GM19467 (cell line): ENCODE measurements around the gene CNPY2.

ENCODE experiments used
- ATAC-seq: cut with Tn5 transposase; IDR thresholded peaks from one replicate; pipeline ENCODE4 v1.9.1; 2021; ENCODE audit warnings: mild to moderate bottlenecking, moderate library complexity; ENCODE audit not compliant: unreplicated experiment

The CNPY2 gene

GRCh38 chr12:56261503-56262232 is 54.1 kb downstream of the CNPY2 start:
- no peak for ATAC-seq

GRCh38 chr12:56260921-56261320 is 54.9 kb downstream of the CNPY2 start:
- ATAC-seq: no peak

DNA sequence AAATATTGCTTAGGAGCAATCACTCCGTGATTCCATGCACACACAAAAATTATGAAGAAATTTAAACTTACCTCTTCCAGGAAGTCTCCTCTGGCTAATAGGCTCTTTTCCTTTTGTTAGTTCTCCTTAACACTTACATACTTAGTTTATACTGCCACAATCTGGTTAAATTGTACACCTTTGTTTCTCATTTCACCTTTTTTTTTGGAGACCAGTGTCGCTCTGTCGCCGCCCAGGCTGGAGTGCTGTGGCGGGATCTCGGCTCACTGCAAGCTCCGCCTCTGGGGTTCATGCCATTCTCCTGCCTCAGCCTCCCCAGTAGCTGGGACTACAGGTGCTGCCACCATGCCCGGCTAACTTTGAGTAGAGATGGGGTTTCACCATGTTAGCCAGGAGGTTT is 55.4 kb downstream of the CNPY2 start:
- ATAC-seq: no peak
